GM21576 (cell line): ENCODE measurements around the gene FGD5.

Experiments used
- ATAC-seq: cut with Tn5 transposase; IDR thresholded peaks from one replicate; pipeline ENCODE4 v1.9.1; 2021; ENCODE audit warnings: mild to moderate bottlenecking, moderate library complexity; ENCODE audit not compliant: unreplicated experiment

The FGD5 gene

DNA sequence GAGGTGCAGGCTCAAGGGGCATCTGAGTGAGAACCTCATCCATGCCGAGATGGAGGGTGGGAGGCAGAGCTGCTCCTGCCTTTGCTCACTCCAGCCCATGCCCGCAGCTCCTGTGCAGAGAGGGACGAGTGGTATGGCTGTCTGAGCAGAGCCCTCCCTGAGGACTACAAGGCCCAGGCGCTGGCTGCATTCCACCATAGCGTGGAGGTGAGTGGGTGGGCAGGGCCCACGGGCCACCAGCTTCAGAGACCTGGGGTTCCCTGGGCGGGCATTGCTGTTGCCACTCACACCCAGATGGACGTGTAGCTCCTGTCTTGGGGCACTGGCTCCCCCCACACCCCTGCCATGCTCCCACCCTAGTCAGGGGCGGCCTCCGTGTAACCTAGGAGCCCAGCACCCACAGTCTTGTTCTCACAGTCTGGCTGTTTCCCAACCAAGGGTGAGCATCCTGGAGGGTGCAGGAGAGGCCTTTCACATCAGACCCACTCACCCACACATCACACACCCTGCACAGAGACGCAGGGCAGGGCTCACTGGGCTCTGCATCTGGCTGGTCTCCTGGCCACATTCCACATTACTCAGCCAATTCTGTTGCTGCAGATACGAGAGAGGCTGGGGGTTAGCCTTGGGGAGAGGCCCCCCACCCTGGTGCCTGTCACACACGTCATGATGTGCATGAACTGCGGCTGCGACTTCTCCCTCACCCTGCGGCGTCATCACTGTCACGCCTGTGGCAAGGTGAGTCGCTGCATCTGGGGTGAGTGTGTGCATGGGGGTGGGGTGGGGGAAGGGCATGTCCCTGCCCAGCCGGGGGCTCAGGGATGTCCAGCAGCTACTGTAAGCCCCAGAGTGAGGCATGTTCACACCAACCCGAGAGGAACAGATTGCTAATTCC is 103.3 kb downstream of the FGD5 start:
- no peak for ATAC-seq

DNA sequence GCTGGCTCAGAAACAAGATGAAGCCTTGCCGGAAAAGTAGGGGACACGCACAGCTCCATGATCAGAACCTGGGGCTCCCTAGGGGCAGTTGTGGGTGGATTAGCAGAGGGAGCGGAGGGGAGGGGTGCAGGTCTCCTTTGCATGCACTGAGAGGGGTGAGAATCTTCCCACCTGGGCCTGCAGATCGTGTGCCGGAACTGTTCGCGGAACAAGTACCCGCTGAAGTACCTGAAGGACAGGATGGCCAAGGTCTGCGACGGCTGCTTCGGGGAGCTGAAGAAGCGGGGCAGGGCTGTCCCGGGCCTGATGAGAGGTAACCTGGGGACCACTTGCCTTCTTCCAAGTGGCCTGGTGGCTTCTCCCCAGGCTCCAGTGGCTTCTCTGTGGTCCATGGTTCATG is 104.1 kb downstream of the FGD5 start:
- no peak for ATAC-seq

DNA sequence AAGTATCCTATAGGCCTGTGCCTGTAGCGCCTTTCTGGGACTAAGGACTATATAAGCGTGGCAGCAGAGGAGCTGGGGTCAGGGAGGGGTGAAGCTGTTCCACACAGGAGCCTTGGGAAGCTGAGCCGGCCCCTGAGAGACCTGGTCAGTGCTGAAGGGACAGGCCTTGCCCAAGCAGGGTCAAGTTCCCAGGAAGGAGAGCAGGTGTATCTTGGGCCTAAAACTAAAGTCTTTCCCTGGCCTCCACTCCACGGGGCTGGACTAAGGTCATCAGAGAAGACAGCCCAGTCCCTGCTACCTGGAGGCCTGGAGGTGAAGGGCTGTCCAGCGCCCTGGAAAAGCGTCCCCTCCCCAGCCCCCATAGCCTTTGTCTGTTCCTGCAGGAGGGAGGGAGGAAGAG is 104.7 kb downstream of the FGD5 start:
- no peak for ATAC-seq

DNA sequence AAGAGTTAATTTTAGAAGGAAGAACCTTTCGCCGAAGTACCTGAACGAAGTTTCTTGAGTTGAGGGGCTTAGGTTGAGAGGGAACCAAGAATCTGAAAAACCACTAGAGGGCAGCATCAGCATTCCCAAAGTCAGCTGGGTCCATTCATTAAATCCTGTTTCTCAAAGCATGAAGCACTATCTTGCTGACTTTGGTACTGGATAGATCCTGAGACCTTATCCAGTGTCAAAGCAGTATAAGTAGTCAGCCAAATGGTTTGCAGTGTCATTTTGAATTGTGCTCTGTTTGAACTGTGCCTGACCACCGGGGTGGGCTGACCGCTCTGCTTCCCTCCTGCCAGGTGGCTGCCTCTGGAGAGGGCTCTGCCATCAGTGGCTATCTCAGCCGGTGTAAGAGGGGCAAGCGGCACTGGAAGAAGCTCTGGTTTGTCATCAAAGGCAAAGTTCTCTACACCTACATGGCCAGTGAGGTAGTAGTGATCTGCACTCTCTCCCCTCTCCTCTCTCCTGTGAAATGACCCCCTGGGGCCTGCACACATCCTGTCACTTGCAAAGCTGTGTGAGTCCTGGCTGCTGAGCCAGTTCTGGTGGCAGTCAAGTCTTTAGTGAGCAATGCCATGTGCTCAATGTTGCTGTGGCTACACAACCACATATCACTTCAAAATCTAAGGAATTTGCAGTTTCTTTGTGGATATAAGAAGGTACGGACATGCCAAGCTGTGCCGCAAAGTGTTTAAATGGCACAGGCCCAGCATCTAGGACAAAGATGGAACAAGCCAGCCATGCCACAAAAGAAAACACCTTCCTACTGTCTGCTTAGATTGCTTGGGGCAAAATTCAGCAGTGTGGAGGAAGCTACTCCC is 107.2 kb downstream of the FGD5 start:
- ATAC-seq, result no peak

DNA sequence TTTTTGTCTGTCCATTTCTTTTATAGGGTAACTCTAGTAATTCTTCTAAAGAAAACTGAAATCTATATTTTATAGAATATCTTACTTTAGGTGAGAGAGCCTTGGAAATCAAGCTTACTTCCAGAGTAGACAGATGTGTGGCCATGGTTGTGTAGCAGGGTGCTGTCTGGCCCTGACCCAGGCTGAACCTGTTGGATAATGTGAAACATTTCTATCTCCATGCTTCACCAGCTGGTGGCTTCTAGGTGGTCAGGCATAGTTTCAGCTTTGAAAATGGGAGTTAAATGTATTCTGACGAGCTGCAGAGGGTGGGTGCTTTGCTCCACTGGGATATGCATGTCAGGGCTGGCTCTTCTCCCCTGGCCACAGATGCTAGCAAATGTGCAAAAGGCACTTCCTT is 107.8 kb downstream of the FGD5 start:
- no peak for ATAC-seq

DNA sequence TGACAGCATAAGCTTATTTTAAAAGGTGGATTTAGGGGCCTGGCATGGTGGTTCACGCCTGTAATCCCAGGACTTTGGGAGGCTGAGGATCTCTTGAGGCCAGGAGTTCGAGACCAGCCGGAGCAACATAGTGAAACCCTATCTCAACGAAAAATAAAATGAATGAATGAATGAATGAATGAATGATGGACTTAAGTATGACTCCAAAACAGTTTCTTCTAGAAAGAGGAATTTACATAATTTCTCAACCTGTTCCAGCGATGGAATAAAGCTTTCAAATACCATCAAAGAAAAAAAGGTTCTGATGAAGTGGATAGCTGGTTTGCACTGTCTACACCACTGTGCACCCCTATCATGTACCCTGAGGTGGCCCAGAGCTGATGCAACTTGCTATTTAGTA is 108.5 kb downstream of the FGD5 start:
- ATAC-seq, result no peak

DNA sequence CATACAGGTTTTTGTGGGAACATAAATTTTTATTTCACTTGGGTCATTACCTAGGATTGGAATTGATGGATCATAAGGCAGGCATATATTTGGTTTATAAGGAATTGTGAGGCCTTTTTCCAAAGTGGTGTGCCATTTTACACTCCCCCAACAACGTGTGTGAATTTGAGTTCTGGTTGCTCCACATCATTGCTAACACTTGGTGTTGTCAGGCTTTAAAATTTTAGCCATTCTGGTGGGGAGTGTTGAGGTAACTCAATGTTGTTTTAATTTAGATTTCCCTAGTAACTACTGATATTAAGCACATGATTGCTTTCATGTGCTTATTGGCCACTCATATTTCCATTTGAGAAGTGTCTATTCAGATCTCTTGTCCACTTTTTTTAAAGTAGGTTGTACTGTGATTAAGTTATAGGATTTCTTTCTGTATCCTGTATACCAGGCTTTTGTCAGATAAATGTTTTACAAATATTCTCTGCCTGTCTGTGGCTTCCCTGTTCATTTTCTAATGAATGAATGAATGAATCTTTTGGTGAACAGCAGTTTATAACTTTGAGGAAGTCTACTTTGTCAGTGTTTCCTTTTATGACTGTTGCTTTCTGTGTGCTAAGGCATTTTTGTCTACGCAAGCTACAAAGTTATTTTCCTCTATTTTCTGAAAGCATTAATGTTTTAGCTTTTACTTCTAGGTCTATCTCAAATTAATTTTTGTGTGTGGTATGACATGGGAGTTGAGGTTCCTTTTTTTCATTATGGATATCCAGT is 110.7 kb downstream of the FGD5 start:
- ATAC-seq, result no peak

DNA sequence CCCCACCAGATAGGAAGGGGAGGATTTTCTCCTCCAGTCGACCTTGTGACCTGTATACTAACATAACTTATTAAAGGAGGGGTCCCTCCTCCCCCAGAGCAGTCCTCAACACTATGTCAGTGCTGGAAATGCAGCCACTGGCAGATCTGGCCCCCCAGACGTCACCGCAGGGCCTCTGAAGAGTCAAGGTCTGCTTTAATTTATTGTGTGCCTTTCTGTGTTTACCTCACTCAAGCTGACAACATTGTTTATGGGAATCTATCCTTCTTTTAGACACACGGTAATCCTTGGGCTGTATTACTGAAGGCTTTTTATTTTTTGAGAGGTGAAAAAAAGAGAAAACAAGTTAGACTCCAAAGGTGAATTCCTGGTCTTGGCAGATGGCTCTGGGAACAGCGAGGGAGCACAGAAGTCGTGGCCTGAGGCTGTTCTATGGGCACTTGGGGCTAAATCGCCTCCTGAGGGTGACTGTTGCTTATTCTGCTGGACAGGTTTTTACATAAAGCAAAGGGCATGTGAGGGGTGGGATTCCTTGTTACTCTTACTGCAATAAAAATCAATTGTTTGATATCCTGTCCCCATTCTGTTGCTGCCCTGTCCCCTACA is 115.2 kb downstream of the FGD5 start:
- ATAC-seq, result no peak

DNA sequence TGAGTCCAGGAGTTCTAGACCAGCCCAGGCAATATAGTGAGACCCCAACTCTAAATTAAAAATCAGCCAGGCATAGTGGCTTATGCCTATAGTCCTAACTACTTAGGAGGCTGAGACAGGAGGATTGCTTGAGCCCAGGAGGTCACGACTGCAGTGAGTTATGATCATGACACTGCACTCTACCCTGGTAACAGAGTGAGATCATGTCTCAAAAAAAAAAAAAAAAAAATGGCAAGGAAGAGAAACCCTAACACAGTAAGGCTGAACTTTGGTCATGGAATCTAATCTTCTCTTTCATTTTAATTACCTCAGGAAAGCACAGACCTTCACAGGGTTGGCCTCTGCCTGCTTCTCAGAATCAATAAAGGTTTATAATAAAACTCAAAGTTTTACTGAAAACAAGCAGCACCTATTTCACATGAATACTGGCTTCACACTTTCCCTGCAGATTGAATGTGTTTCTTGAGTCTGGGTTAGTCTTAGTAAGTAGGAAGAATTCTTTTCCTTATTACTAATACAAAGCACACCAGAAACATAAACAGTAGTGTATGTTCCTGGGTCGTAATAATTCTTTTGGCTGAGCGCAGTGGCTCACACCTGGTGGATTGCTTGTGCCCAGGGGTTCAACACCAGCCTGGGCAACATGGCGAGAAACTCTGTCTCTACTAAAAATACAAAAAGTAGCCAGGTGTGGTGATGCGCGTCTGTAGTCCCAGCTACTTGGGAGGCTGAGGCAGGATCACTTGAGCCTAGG is 117.0 kb downstream of the FGD5 start:
- ATAC-seq, result no peak

DNA sequence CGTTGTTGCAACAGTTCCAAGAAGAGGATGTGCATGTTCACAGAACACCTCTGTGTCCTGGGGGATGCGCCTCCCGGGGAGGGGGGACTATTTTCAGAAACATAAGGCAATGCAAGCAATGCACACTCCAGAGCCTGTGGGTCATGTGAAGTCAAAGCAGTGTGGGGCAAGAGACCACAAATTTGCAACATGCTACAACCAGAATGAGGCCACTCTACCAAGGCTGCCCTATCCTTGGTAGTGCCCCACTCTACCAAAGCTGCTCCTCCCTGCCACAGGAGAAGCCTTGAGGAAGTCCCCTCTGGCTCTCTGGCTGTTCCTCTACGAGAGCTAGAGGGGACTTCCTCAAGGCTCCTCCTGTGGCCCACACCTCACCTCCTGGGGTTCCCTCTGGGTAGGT is 120.2 kb downstream of the FGD5 start:
- ATAC-seq, result no peak

DNA sequence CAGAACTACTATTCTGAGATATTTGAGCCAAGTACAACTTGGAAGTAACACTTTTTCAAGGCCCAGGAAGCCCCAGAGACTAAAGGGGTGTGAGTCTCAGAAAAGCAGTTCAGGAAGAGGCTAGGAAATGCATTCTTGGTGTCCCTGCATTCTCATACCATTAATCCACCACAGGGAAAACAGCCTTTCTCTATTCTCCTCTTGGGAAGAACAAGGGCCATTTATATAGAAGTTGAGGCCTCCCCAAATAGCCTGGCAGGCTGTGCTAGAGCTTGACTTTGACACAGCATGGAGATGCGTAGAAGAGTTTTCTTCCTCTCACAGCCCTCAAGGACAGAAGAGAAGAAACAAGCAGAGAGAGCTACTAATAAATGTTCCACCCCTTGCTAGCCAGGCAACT is 123.1 kb downstream of the FGD5 start:
- no peak for ATAC-seq

DNA sequence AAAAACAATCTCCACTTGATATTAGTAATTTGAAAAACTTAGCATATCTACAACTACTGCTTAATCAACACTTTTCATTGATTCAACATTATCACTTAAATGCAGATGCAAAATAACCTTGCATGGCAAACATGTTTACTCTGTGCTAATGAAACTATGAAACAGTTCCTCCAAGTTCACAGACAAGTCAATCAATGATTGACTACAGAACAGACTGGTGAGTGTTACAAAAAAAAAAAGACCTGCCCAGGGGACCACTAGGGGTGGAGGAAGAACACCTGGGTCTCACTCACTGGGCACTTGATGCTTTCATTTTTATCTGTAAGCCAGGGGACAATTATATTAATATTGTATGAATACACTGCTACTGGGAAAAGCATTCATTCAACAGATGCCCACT is 124.3 kb downstream of the FGD5 start:
- ATAC-seq, result no peak

DNA sequence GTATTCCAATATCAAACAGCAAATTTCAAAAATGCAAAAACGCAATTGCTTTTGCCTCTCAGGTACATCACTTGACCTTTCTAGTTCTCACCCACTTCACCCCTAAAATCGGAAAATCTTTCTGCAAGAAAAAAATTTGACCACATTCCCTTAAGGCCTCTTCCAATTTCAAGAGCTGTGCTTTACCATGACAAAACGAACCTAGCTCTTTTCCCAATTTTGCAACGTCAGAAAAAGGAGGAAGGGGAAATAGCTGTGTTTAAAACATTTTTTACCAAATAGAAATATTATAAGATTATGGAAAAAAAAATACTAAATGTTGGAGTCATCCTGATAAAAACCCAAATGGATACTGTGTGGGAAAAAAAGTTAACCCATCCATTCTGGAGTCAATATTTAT is 127.5 kb downstream of the FGD5 start:
- no peak for ATAC-seq

DNA sequence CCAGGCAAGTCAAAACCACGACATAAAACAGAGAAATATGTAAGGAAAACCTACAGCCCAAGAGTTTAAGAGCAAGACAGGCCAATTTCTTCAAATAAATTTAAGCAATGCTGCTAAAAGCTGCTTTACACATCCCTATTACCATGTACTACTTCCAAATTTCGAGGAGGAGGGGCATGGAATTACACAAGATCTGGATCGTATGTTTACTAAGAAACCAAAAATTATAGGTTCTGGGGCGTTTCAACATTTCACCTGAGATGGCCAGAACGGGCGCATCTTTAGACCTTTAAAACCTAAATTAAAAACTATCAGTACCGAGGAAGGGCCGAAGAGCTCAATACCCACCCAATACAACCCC is 128.0 kb downstream of the FGD5 start:
- ATAC-seq, result no peak

DNA sequence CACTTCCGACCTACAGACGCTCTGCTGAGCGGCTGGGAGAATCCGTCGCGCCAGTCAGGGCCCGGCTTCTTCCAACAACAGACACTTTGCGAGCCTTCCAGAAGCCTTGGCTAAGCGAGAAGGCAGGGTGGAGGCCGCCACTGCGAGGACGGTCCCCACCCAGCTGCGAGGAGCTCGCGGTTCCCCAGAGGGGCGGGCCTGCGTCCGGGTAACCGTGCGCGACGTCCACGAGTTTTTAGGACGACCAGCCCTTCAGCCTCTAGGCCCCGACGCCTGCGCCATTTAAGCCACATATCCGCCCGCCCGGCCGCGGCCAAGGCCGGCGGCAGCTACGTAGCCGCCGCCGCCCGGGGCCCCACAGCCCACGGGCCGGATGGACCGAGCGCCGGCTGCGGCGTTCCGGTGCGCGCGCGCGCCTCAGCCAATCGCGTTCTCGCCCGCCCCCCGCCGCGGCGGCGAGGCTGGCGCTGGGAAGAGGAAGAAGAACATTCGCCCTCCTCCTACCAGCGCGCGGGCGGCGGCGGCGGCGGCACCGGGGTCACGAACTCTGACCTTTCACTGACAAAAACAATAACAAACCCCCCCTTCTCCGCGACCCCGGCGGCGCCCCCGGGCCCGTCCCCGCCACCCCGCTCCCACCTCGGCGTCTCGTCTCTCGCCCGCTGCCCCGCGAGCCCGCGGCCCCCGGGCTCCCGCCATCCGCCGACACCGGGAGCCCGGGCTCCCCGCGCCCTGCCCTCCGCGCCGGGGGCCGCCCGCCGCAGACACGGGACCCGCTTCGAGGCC is 128.5 kb downstream of the FGD5 start, which contains the start of gene NR2C2:
Gene NR2C2 (plus strand): TSS at position 484 of the 786 bp plus-strand sequence. CDS start 56,332 bp downstream, outside the sequence.
- ATAC-seq, result peak; percentile 48

DNA sequence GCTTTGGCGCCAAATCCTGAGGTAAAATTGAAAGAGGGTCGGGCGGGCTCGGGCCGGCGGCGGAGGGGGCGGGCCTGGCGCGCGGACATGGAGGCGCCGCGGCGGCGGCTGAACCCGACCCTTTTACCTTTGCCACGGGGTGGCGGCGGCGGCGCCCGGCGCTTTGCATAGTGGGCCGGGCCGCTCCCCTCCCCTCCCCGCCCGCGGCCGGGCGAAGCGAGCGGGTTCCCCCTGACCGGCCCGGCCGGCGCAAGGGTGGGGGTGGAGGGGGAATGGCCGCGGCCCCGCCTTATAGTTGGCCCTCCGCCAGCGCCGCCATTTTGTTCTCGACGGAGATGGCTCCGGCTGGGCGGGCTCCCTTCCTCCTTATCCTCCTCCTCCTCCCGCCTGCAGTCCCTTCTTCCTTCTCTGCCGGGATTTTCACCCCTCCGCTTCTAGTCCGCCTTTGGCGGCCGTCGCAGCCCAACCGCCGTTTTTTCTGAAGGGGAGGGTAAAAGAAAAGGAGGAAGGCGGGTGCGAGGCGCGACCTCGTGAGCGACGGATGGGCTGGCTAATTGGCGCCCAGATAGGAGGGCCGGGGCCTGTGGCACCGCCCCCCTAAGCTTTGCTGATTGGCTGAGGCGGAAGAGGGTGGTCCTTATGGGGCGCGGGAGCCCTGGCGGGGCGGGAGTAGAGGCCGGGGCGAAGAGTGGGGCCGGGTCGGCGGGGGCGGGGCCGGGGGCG is 129.3 kb downstream of the FGD5 start:
- peak; percentile 91 for ATAC-seq

DNA sequence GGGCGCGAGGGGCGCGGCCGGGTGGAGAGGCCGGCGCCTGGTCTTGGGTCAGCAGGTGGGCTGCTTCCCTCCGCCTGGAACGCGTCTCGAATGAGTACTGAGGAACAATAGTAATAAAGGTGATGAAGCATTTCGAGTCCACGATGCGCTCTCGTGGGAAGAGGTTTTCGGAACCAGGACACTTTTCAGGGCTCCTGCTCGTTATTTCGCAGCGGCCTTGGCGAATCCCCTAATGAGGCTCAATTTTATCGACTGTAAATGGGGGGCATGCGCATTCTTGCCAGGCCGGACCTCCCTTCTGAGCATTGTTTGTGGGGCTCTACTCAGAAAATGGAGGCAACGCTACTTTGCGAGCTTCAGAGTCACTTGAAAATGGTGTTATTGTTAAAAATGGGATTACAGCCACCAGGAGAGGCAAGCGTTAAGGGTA is 129.9 kb downstream of the FGD5 start:
- ATAC-seq, result no peak

DNA sequence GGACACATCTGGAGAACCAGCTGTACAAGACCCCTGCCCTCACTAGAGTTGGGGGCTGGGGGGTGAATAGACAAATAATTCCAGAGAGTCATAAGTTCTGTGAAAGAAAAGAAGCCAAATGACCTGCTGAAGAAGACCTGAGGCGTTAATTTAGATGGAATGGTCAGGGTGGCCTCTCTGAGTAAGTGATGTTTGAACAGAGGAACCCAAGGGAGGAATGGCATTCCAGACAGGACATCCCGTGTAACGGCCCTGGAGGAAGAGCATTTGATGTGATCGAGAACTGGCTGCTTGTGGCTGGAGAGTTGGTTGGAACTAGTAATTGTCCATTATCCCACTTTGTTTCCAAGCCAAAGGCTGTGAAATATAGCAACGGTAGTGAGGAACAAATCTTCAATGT is 130.4 kb downstream of the FGD5 start:
- ATAC-seq, result no peak

DNA sequence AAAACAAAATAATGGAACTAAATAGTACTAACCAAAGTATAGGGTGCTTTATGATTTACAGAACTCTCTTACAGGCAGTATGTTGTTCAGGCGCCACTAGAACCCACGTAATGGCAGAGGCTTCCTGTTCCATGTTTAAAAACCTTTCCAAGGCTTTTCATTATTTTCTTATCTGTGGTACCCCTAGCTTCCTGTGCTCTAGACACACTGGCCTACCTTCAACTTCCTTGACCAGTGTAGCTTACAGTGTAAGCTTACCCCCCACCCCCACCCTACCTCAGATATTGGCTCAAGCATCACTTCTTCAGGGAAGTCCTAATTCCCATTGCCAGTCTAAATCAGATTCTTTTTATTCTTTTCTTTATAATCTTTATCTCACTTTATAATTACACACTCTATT is 131.5 kb downstream of the FGD5 start:
- no peak for ATAC-seq
